Measurements from ENCODE around the gene FILIP1L.

- TF ChIP-seq RCOR1 (IDR thresholded peaks at IDR 0.05; ENCODE audit: low read length) (no peak), SMC3 (IDR thresholded peaks at IDR 0.05; ENCODE audit: low read depth, low read length) (no peak), RAD21 (IDR thresholded peaks at IDR 0.05; ENCODE audit: low read length) (no peak), RXRA (IDR thresholded peaks at IDR 0.05; ENCODE audit: borderline replicate concordance, low read depth) (no peak), GABPA (IDR thresholded peaks at IDR 0.05; ENCODE audit: low read depth) (no peak), MEF2A (IDR thresholded peaks at IDR 0.05; ENCODE audit: borderline replicate concordance, low read depth) (no peak), RFX5 (IDR thresholded peaks at IDR 0.05; ENCODE audit: low read length) (no peak), NRF1 (IDR thresholded peaks at IDR 0.05; ENCODE audit: low read depth, low read length) (no peak), EP300 (IDR thresholded peaks at IDR 0.05; ENCODE audit: borderline replicate concordance in 1 of 2, low read depth in 1 of 2, low read length in 1 of 2) (no peak), EZH2phosphoT487 (IDR thresholded peaks at IDR 0.05; ENCODE audit: borderline replicate concordance, low read depth) (no peak), TAF1 (IDR thresholded peaks at IDR 0.05; ENCODE audit: borderline replicate concordance, low read depth, low read length) (no peak), JUND (IDR thresholded peaks at IDR 0.05) (no peak), SIN3A (IDR thresholded peaks at IDR 0.05; ENCODE audit: borderline replicate concordance, low read depth, low read length) (no peak)
- TF ChIP-seq, protein P1, sequence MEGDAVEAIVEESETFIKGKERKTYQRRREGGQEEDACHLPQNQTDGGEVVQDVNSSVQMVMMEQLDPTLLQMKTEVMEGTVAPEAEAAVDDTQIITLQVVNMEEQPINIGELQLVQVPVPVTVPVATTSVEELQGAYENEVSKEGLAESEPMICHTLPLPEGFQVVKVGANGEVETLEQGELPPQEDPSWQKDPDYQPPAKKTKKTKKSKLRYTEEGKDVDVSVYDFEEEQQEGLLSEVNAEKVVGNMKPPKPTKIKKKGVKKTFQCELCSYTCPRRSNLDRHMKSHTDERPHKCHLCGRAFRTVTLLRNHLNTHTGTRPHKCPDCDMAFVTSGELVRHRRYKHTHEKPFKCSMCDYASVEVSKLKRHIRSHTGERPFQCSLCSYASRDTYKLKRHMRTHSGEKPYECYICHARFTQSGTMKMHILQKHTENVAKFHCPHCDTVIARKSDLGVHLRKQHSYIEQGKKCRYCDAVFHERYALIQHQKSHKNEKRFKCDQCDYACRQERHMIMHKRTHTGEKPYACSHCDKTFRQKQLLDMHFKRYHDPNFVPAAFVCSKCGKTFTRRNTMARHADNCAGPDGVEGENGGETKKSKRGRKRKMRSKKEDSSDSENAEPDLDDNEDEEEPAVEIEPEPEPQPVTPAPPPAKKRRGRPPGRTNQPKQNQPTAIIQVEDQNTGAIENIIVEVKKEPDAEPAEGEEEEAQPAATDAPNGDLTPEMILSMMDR (IDR thresholded peaks at IDR 0.05) = no peak
These were observed 60.2 kb downstream of the FILIP1L start for GRCh38 chr3:100053951-100054620.

All from SK-N-SH (cell line).